A549 treated with Hydrocortisone at 1 μM for 4 hours (cell line): Measurements from ENCODE around the gene PLPPR1. TPM values are rescaled to one million over a fixed set of nuclear protein-coding genes. Genes with fewer than 3 reads are reported as not detected.

Source experiments
- total RNA-seq: library from RNA; stranded (reverse); fragments of 200-300 nt; extraction: Qiagen RNA extraction; gene quantifications from 5 replicates; pipeline ENCODE4 v1.2.3, GENCODE V29; 2022

PLPPR1 gene
- total RNA-seq = not detected in 5 replicates

GRCh38 chr9:101028346-101029314, at the start of gene PLPPR1:
PLPPR1 (plus strand) TSS chr9:101028727.

